CD4-positive, alpha-beta T cell treated with Interleukin-2 at 100 ng/mL for 4 hours (primary cell): ENCODE results near the gene ANOS1.

Source experiments
- DNase-seq: peaks from one replicate; pipeline ENCODE4 v3.0.0-alpha.2; 2020; ENCODE audit warnings: low spot score

Gene ANOS1

GRCh38 chrX:8714164-8714563, 17.8 kb downstream of the ANOS1 start:
- no peak for DNase-seq

GRCh38 chrX:8711401-8711800, 20.5 kb downstream of the ANOS1 start:
- DNase-seq: no peak

DNA sequence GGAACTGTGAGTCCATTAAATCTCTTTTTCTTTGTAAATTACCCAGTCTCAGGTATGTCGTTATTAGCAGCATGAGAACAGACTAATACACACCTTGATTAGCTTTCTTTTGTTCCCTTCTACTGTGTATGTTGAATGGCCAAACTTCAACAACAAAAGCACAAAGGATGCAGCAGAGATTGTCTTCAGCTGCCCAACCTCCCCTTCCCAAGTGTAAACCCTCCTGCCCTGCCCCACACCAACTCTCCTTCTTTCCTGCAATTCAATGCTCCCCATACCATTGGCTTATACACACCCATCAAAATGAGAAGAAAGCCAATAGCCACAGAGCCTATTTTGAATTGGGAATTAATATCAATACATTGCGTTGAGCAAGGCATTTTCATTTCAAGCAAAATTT, 27.8 kb downstream of the ANOS1 start:
- no peak for DNase-seq

- DNase-seq: no peak
These were observed 39.1 kb downstream of the ANOS1 start for GRCh38 chrX:8692871-8693270.

DNA sequence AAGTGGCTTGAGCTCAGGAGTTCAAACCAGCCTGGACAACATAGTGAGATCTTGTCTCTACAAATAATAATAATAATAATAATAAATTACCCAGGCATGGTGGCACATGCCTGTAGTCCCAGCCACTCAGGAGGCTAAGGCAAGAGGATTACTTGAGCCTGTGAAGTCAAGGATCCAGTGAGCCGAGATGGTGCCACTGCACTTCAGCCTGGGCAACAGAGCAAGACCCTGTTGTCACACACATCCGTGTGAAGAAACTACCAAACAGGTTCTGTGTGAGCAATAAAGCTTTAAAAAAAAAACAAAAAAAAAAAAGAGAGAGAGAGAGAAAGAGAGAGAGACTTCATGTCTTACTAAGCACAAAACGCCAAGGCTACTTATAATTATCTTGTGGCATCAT, 42.5 kb downstream of the ANOS1 start:
- no peak for DNase-seq

DNA sequence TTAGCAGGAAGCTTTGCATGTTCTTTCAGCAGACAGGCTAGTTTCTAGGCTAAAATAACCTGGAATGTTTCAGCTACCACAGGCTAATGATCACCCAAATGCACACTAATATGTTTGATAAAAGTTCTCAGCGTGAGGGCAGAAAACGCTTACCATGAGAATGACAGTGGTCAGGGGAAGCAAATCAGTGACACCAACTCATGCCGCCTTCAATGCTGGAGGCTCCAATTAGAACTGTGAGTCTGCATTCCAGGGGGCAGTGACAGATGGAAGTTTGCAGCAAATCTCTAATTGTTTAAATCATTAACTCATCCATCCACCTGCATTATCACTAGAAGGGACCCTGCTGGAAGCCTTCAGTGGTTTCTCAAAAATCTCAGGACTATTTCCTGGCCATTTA, 43.2 kb downstream of the ANOS1 start:
- no peak for DNase-seq

DNA sequence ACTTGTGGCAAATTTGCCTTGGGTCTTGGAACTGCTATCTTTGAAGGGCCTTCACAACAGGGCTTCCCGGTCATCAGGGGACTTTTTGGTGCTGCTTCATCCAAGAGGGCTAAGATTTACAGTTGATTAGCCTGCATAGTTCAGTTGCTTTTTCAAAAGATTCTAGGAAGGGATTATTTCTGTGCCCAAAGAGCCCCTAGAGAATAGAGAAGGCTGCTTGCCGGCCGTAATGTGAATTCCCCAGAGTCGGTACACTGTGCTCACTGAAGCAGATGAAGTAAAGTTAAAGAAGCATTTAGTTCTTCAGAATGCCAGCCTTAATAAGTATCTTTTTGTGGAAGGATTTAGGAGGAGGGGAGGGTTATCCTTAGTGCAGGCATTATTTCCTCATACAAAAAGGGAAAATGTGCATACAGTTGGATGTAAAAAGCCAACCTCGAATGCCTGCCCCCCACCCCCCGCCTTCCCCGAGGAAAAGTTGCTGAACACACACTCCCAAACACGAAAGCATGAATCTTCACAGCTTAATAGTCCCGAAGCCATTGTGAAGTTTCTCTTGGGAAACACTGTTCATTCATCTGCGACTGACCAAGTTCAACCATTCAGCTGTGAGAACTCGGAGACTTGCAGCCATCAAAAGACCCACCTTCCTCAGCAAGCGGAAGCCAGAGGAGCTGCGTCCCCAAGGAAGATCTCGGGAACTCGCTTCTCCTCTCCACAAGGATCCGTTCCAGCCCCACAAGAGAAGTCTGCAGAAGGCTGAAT, 47.6 kb downstream of the ANOS1 start:
- DNase-seq: no peak

- no peak for DNase-seq
These were observed 48.2 kb downstream of the ANOS1 start for GRCh38 chrX:8683687-8684086.

- DNase-seq: no peak
These were observed 52.4 kb downstream of the ANOS1 start for GRCh38 chrX:8679550-8679949.

GRCh38 chrX:8675006-8675630, 56.8 kb downstream of the ANOS1 start:
- DNase-seq: no peak

DNA sequence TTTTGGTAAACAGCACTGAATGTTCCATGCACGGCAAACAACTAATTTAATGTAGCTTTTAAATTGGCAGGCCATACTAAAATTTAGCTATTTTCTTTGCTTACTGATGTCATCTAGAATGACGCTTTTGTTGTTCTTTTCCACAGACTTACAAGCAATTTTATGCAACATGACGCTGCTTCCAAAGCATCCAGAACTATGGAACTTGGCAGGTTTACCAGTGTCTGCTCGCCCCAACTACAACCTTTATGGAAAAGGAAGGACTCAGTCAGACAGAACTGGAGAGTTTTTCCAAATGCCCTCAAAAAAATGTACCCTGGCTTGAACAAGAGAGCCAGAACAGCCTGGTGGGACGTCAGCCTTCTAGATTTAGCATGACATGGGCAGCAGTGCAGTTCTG, 58.7 kb downstream of the ANOS1 start:
- DNase-seq: no peak

- no peak for DNase-seq
These were observed 59.8 kb downstream of the ANOS1 start for GRCh38 chrX:8672176-8672575.

- no peak for DNase-seq
These were observed 63.1 kb downstream of the ANOS1 start for GRCh38 chrX:8668813-8669212.

DNA sequence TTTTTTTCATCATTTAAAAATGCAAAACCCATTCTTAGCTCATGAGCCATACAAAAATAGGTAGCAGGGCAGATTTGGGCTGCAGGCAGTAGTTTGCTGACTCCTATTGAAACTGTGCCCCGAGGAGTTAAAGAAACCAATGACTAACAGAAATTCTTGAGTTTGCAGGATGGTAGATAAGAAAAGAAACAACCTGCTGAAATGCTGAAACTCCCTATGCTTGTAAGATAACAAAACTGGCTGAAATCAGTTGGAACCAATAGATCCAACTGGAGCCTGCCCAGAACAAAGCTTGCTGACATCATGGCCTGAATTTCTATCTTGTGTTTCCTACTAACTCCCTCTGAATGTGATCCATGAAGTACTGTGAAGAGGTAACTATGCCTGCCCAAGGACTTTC, 68.6 kb downstream of the ANOS1 start:
- DNase-seq: no peak

- no peak for DNase-seq
These were observed 74.1 kb downstream of the ANOS1 start for GRCh38 chrX:8657883-8658282.

DNA sequence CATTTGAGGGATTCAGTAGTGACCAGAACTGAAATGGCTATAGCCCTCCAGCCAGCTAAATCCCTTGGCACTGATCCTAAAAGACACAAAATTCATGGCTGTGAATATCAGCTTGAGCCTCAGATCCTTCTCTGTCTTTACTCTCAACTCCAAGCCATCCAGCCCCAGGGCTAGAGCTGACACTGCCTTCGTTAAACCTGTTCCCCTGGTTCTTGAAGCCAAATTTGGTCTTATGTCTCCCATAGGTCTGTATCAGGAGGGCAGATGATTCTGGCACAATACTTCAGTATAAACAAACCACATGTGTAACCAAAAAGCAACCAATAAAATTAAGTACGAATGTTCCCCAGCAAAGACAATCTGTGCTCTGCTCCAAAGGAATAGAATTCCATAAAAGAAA, 78.0 kb downstream of the ANOS1 start:
- DNase-seq: no peak

GRCh38 chrX:8649969-8650368, 82.0 kb downstream of the ANOS1 start:
- no peak for DNase-seq

DNA sequence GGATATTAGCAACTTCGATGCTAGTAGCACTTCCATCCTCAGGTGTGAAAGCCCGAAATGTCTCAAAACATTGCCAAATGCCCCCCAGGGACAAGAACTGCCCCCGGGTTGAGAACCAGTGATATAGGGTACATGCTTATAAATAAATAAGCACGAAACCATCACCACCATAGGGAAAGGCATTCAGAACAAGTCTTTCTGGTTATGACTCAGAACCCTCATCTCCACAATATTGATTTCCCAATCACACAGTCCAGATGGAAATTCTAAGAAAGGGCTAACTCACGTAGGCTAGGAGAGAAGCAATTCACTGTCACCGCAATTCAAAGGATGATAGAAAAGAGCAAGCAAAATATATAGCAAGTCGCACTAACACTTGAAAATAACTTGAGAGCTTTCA, 84.8 kb downstream of the ANOS1 start:
- DNase-seq: no peak

- DNase-seq: no peak
These were observed 91.9 kb downstream of the ANOS1 start for GRCh38 chrX:8639949-8640475.

DNA sequence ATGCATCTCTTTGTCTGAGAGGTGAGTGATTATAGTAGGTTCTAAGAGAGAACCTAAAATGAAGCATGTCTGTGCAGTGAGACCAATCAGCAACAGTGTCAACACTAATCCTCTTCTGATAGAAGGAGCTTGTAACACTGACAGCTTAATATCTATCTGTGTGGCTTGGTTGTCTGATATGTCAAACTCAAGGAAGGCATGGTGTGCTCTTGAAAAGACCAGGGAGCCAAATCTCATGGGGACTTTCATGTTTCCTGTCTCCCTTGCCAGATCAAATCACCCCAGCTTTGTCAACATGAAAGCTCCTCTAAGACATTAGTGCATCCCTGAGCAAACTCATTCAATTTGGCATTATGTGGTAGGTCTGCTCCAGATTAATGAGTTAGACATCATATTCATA, 95.4 kb downstream of the ANOS1 start:
- DNase-seq: no peak

DNA sequence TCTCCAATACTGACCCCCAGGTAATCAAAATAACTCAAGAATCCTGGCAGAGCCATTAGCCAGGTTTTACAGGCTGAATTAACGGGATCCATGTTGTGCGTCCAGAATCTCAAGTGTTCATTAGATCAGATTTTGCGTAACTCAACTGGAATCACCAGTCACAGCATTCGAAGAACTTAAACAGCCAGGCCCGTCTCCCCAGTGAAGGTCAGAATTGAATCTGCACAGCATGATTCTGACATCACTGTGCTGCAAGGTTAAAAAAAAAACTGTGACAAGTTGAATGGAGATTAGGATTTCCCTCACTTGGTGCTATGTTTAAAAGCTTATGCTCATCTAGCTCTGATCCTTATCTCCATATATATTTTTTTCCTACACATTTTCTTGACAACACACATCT, 96.1 kb downstream of the ANOS1 start:
- no peak for DNase-seq

DNA sequence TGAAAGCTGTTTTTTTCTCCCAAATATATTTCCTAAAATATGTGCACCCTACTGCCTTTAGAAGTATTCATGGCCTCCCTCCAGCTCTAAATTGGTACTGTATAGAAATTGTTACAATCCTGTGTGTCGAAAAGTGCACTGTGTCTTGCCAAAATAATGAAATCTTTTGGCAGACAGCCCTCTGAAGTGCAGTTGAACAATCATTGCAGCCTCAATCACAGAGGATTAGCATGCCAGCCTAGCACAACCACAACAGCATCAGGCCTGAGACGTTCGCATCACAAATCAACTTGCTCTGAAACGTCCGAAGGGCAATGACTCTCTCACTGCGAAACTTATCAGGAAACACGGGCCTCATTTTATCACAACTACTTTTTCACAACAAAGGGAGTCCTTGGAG, 99.0 kb downstream of the ANOS1 start:
- DNase-seq: no peak

GRCh38 chrX:8629871-8630270, 102.1 kb downstream of the ANOS1 start:
- no peak for DNase-seq

- DNase-seq: no peak
These were observed 104.1 kb downstream of the ANOS1 start for GRCh38 chrX:8627796-8628195.
